ENCODE data around the gene CREBBP.

CREBBP gene

GRCh38 chr16:3822366-3823045 is 58.0 kb downstream of the CREBBP start:
- no peak for DNase-seq

- no peak for DNase-seq
These were observed 59.3 kb downstream of the CREBBP start for GRCh38 chr16:3821184-3821583.

- peak; percentile 84 for DNase-seq
These were observed 60.5 kb downstream of the CREBBP start for GRCh38 chr16:3819746-3820724.

GRCh38 chr16:3819175-3819527 is 61.4 kb downstream of the CREBBP start:
- no peak for DNase-seq

GRCh38 chr16:3816326-3816725 is 64.2 kb downstream of the CREBBP start:
- no peak for DNase-seq

GRCh38 chr16:3814755-3815154 is 65.8 kb downstream of the CREBBP start:
- no peak for DNase-seq

- DNase-seq: no peak
These were observed 67.9 kb downstream of the CREBBP start for GRCh38 chr16:3812469-3813172.

GRCh38 chr16:3810818-3811217 is 69.7 kb downstream of the CREBBP start:
- no peak for DNase-seq

- no peak for DNase-seq
These were observed 70.3 kb downstream of the CREBBP start for GRCh38 chr16:3810198-3810664.

- no peak for DNase-seq
These were observed 72.0 kb downstream of the CREBBP start for GRCh38 chr16:3808308-3809063.

GRCh38 chr16:3807425-3808123 is 72.9 kb downstream of the CREBBP start:
- DNase-seq: no peak

GRCh38 chr16:3804426-3805016 is 76.0 kb downstream of the CREBBP start:
- DNase-seq: no peak

GRCh38 chr16:3800477-3801270 is 79.8 kb downstream of the CREBBP start:
- no peak for DNase-seq

- DNase-seq: no peak
These were observed 80.5 kb downstream of the CREBBP start for GRCh38 chr16:3800019-3800418.

GRCh38 chr16:3799354-3799753 is 81.2 kb downstream of the CREBBP start:
- no peak for DNase-seq

- DNase-seq: no peak
These were observed 81.7 kb downstream of the CREBBP start for GRCh38 chr16:3798838-3799237.

GRCh38 chr16:3797904-3798811 is 82.4 kb downstream of the CREBBP start:
- DNase-seq: no peak

GRCh38 chr16:3797473-3797872 is 83.0 kb downstream of the CREBBP start:
- no peak for DNase-seq

- DNase-seq: no peak
These were observed 87.3 kb downstream of the CREBBP start for GRCh38 chr16:3793161-3793576.

Data from eye (tissue), 1 donor.